A673 (cell line): ENCODE measurements around the gene SACS. TPM values are rescaled to one million over a fixed set of nuclear protein-coding genes. Genes with fewer than 3 reads are reported as not detected.

ENCODE experiments used
- BruUV-seq: library from RNA; stranded (reverse); fragments of 400-500 nt; replicated peaks from 2 replicates; lab custom pipeline; 2021; lab: Mats Ljungman, UMichigan
- CTCF ChIA-PET: fragments of 300-600 bp; sonication (Branson Sonifier 250); formaldehyde crosslinking; loops from one replicate; lab custom pipeline; 2022; ENCODE audit warnings: antibody characterized with exemption; lab: Charles Lee
- POLR2A ChIA-PET: fragments of 300-600 bp; sonication (Branson Sonifier 250); formaldehyde crosslinking; loops from one replicate; lab custom pipeline; 2022; ENCODE audit warnings: antibody characterized with exemption; ENCODE audit not compliant: low non-redundant PET; lab: Charles Lee
- DNase-seq: peaks from one replicate; pipeline ENCODE4 v3.0.0-alpha.2; 2015; ENCODE audit warnings: low spot score
- H3K27ac ChIP-seq: fragments of 200-600 bp; sonication (generic); 2 replicates; pipeline ENCODE4 v1.5.1; 2016; ENCODE audit warnings: mixed run types, low read depth, mild to moderate bottlenecking, mixed read lengths, antibody characterized with exemption, low read length; ENCODE audit not compliant: poor library complexity, severe bottlenecking
- H3K27me3 ChIP-seq: fragments of 200-600 bp; sonication (generic); replicated peaks from 2 replicates; pipeline ENCODE4 v1.6.1; 2017; ENCODE audit warnings: mixed run types, low read depth, mild to moderate bottlenecking, mixed read lengths, antibody characterized with exemption, low read length; ENCODE audit not compliant: insufficient read depth, poor library complexity
- H3K36me3 ChIP-seq: fragments of 200-600 bp; sonication (generic); 2 replicates; pipeline ENCODE4 v1.6.1; 2016; ENCODE audit warnings: mixed run types, mild to moderate bottlenecking, mixed read lengths, antibody characterized with exemption, low read length; ENCODE audit not compliant: insufficient read depth, poor library complexity, severe bottlenecking
- H3K4me1 ChIP-seq: fragments of 200-600 bp; sonication (generic); 2 replicates; pipeline ENCODE4 v1.6.1; 2017; ENCODE audit warnings: mixed run types, mild to moderate bottlenecking, mixed read lengths, antibody characterized with exemption, low read length; ENCODE audit not compliant: insufficient read depth, poor library complexity, severe bottlenecking
- H3K4me3 ChIP-seq: fragments of 200-600 bp; sonication (generic); 2 replicates; pipeline ENCODE4 v1.5.1; 2016; ENCODE audit warnings: low read depth, mixed run types, mild to moderate bottlenecking, mixed read lengths, low read length; ENCODE audit not compliant: poor library complexity, severe bottlenecking
- H3K9me3 ChIP-seq: fragments of 200-600 bp; sonication (generic); 2 replicates; pipeline ENCODE4 v1.6.1; 2016; ENCODE audit warnings: mixed run types, low read depth, mild to moderate bottlenecking, mixed read lengths, antibody characterized with exemption, low read length; ENCODE audit not compliant: poor library complexity, severe bottlenecking
- CTCF ChIP-seq: fragments of 300-800, 200-600 bp; sonication (generic); conservative IDR thresholded peaks from 2 replicates; pipeline ENCODE4 v1.5.1; 2017; ENCODE audit warnings: low read depth, mild to moderate bottlenecking, antibody characterized with exemption, low read length, moderate library complexity, mixed read lengths
- EZH2 ChIP-seq: fragments of 200-600 bp; sonication (generic); IDR thresholded peaks from 2 replicates; pipeline ENCODE4 v1.6.1; 2017; ENCODE audit warnings: borderline replicate concordance, low read depth, mild to moderate bottlenecking, mixed read lengths, antibody characterized with exemption, low read length; ENCODE audit not compliant: poor library complexity, severe bottlenecking
- intact Hi-C: fragments of 100-400 bp; cut with micrococcal nuclease; formaldehyde crosslinking; loops from one replicate; pipeline ENCODE4 v1.10.0; 2022; ENCODE audit not compliant: unreplicated experiment
- total RNA-seq: library from RNA; stranded (reverse); gene quantifications from 2 replicates; pipeline ENCODE4 v1.2.3, GENCODE V29; 2021

The SACS gene
- total RNA-seq, 1 experiment from 2014 or later = 35.9 TPM

- POLR2A ChIA-PET = no interaction called here
Observed at GRCh38 chr13:23469951-23470421, 36.5 kb upstream of the SACS start.

DNA sequence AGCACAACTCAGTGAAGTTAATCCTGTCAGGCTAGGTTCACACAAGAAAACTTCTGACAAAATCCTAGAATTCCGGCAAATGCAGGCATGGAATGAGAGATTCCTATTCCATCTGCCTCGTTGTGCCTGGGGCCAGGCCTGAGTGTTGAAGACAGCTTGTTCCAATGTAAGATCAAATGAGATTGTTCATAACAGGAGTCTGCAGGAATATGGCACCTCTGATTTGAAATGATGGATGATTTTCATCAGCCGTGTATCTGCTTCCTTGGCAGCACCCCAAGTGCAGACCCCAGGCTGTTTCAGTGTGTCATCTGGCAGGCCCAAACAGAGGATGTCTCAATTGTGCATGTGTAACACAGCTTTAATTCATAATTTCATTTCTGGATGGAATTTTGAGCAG lies 35.3 kb upstream of the SACS start:
- Histone ChIP-seq H3K27ac (no peak overlapping the region), H3K4me1 (no peaks in the 10 kb centered on the region), H3K4me3 (no peak overlapping the region), H3K9me3 (no peaks in the 10 kb centered on the region), H3K36me3 (no peaks in the 10 kb centered on the region), H3K27me3 (peaks cover 6% of the 10 kb centered on the region)
- ChIA-PET CTCF (no interaction called here), POLR2A (no interaction called here)
- TF ChIP-seq CTCF (no peak), EZH2 (no peak)
- DNase-seq = no peak
- intact Hi-C loops = loop anchor here (5.0 to 10.0 kb wide), 2 partner anchors 236 to 418 kb away; partner anchors contain the start of gene MIPEP
- no TSS peak for BruUV-seq

More at GRCh38 chr13:23469951-23470421, 36.5 kb upstream of the SACS start:
- Histone ChIP-seq H3K27me3 (peaks cover 6% of the 10 kb centered on the region), H3K36me3 (no peaks in the 10 kb centered on the region), H3K27ac (no peak overlapping the region), H3K4me1 (no peaks in the 10 kb centered on the region), H3K9me3 (no peaks in the 10 kb centered on the region), H3K4me3 (no peak overlapping the region)
- intact Hi-C loops = loop anchor here (5.0 to 10.0 kb wide), 2 partner anchors 235 to 417 kb away; partner anchors contain the start of gene MIPEP
- no peak for DNase-seq
- TF ChIP-seq EZH2 = no peak
- no peak for TF ChIP-seq CTCF
- BruUV-seq = no TSS peak
- CTCF ChIA-PET = no interaction called here

DNA sequence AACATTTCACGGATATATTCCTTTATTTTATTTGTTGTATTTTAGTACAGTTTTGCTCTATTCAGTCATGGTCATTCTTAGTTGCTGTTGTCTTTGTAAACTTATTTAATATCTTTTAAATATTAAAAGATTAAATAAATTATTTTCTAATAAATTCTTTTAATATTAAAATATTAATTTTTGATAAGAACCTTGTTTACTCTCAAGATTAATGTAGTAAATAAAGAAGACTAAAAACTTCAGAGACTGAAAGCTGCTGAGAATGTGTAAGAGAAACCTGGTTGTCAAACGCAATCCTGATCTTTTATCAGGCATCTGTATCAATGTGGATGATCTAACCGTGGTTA lies 34.4 kb upstream of the SACS start:
- no peaks in the 10 kb centered on the region for H3K36me3 ChIP-seq
- H3K27me3 ChIP-seq = peaks cover 6% of the 10 kb centered on the region
- CTCF ChIA-PET = no interaction called here
- intact Hi-C loops = loop anchor here (2.0 to 10.0 kb wide), 4 partner anchors 237 to 753 kb away; partner anchors contain the start of gene MIPEP
- no peaks in the 10 kb centered on the region for H3K4me1 ChIP-seq
- BruUV-seq = no TSS peak
- POLR2A ChIA-PET = no interaction called here
- no peak for DNase-seq
- TF ChIP-seq CTCF (no peak), EZH2 (no peak)
- H3K27ac ChIP-seq = no peak overlapping the region
- no peaks in the 10 kb centered on the region for H3K9me3 ChIP-seq
- H3K4me3 ChIP-seq = no peak overlapping the region
